Measurements from ENCODE around the gene TMPRSS5.

DNA sequence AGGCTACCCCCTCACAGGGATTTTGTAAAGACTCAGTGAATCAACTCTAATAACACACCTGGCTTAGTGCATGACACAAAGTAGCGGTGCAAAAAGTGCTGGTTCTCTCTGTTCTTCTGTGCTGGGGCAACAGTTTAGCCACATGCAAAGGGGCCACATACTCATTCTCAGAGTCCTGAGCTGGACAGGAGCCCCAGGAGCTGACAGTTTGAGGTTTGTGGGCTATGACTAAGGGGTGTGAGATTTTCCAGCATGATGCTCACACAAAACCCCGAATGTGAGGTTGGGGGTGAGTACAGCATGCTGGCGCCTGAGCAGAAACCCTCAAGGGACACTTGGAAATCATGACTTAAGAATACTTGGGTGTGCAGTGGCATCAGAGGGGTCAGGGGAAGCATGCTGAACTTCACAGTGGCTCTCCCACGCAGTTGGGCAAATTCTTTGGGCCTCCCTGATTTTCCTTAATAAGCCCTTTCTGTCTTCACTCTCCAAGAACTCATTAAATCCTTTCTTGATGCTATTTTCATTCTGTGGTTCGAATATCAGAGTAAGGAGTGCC lies 31.0 kb downstream of the TMPRSS5 start:
- TF ChIP-seq EZH2 (IDR thresholded peaks at IDR 0.05; ENCODE audit: insufficient read depth, low read length) = no peak
- TF ChIP-seq, protein P1, sequence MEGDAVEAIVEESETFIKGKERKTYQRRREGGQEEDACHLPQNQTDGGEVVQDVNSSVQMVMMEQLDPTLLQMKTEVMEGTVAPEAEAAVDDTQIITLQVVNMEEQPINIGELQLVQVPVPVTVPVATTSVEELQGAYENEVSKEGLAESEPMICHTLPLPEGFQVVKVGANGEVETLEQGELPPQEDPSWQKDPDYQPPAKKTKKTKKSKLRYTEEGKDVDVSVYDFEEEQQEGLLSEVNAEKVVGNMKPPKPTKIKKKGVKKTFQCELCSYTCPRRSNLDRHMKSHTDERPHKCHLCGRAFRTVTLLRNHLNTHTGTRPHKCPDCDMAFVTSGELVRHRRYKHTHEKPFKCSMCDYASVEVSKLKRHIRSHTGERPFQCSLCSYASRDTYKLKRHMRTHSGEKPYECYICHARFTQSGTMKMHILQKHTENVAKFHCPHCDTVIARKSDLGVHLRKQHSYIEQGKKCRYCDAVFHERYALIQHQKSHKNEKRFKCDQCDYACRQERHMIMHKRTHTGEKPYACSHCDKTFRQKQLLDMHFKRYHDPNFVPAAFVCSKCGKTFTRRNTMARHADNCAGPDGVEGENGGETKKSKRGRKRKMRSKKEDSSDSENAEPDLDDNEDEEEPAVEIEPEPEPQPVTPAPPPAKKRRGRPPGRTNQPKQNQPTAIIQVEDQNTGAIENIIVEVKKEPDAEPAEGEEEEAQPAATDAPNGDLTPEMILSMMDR (IDR thresholded peaks at IDR 0.05; ENCODE audit: insufficient read depth, low read depth, low read length) = no peak
